GM12864 (cell line): ENCODE data around the gene DLGAP1.

ENCODE experiments used
- DNase-seq: peaks from one replicate; pipeline ENCODE4 v3.0.0-alpha.2; 2011; ENCODE audit warnings: low read depth
- H3K4me3 ChIP-seq: 2 replicates; pipeline ENCODE4 v1.5.1; 2011; ENCODE audit warnings: mild to moderate bottlenecking, low read depth, low read length, control low read depth
- CTCF ChIP-seq: IDR thresholded peaks from 2 replicates; pipeline ENCODE4 v1.5.1; 2011; ENCODE audit warnings: low read depth, mild to moderate bottlenecking, moderate library complexity, low read length, control low read depth, inconsistent platforms; ENCODE audit errors: missing control alignments

DLGAP1 gene

DNA sequence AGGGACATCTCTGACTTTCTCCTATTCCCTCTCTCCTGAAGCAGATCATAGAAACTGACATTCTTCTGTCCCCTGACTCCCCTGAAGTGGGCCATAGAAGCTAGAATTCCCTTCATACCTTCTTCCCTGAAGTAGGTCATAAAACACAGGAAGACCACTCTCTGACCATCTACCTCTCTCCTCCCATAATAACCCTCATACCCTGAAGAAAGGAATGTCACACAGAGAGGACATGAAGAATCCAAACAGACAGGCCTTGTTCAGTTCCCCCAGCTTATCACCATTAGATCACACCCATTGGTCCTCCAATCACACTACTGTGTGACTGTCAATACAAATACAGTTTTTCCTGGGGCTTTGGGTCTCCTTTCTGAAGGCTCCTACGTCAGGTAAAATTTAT, 347.1 kb downstream of the DLGAP1 start:
- no peak for DNase-seq
- TF ChIP-seq CTCF = no peak
- no peak overlapping the region for H3K4me3 ChIP-seq

- TF ChIP-seq CTCF = no peak
- no peak for DNase-seq
- no peak overlapping the region for H3K4me3 ChIP-seq
These were observed 348.0 kb downstream of the DLGAP1 start for GRCh38 chr18:4107049-4107467.

- peak; percentile 18 for DNase-seq
- TF ChIP-seq CTCF = peak; percentile 87
- no peak overlapping the region for H3K4me3 ChIP-seq
These were observed 348.6 kb downstream of the DLGAP1 start for GRCh38 chr18:4106407-4107033.

DNA sequence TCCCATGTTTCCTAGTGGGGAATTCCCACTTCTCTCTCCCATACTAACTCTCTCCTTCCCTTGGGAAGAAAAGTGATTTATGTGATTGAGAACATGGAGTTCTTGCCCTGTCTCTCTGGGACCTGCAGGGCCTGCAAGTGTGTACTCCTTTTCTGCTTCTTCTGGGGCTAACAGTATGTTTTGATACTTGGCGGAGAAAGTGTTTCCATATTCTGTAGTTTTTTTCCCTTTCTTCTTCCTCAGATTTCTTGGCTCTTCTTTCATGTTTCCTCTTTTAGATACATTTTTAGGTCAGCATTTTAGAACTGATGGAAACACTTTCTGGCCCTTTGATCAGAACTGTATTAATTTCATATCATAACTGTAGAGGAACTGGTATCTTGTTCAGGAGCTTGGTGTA, 352.2 kb downstream of the DLGAP1 start:
- DNase-seq = no peak
- TF ChIP-seq CTCF = no peak
- no peak overlapping the region for H3K4me3 ChIP-seq

- no peak overlapping the region for H3K4me3 ChIP-seq
- no peak for DNase-seq
- no peak for TF ChIP-seq CTCF
These were observed 354.1 kb downstream of the DLGAP1 start for GRCh38 chr18:4101009-4101408.

- no peak for TF ChIP-seq CTCF
- no peak for DNase-seq
- H3K4me3 ChIP-seq = no peak overlapping the region
These were observed 358.6 kb downstream of the DLGAP1 start for GRCh38 chr18:4096486-4096885.

GRCh38 chr18:4093676-4094075, 361.4 kb downstream of the DLGAP1 start:
- DNase-seq = no peak
- no peak overlapping the region for H3K4me3 ChIP-seq
- no peak for TF ChIP-seq CTCF
